NT2/D1 (cell line): ENCODE data around the gene TACSTD2.

ENCODE experiments used
- SUZ12 ChIP-seq: IDR thresholded peaks from 2 replicates; pipeline ENCODE4 v1.6.1; 2011; ENCODE audit not compliant: insufficient read length, insufficient read depth; ENCODE audit errors: extremely low read depth
- ZNF274 ChIP-seq: IDR thresholded peaks from 2 replicates; pipeline ENCODE4 v1.6.1; 2011; ENCODE audit warnings: mild to moderate bottlenecking, low read depth, low read length

DNA sequence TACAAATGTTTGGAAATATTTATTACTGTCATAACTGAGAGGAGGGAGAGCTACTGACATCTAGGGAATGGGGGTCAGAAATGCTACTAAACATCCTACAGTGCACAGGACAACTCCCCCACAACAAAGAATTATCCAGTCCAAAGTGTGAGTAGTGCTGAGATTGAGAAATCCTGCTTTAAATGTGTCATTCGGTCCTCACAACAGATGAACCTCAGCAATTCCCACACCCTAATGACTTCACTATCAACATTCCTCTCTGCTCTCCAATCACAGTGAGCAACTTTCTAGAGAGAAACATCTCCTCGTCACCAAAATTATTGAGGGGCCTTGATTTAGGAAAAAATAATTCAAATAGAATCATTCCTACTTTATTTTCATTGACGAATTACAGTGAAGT, 48.5 kb downstream of the TACSTD2 start:
- TF ChIP-seq ZNF274: no peak
- no peak for TF ChIP-seq SUZ12
